Measurements from ENCODE around the gene MIS12. TPM values are rescaled to one million over a fixed set of nuclear protein-coding genes. Genes with fewer than 3 reads are reported as not detected.

The MIS12 gene
- total RNA-seq, 1 donor from 2014 or later: 17.7 TPM

- DNase-seq (ENCODE audit: low spot score): no peak
Observed at GRCh38 chr17:5535436-5535835, 49.1 kb downstream of the MIS12 start.

- no peak for DNase-seq (ENCODE audit: low spot score)
Observed at GRCh38 chr17:5536866-5537650, 50.7 kb downstream of the MIS12 start.

GRCh38 chr17:5539286-5539685, 52.9 kb downstream of the MIS12 start:
- DNase-seq (ENCODE audit: low spot score): no peak

- DNase-seq (ENCODE audit: low spot score): no peak
Observed at GRCh38 chr17:5540321-5540720, 54.0 kb downstream of the MIS12 start.

Other genes starting within 250 kb of the MIS12 start
- gene RABEP1, start 204.3 kb upstream of the MIS12 start, total RNA-seq: 40.4 TPM
- 73.9 TPM for gene NUP88, start 66.9 kb upstream of the MIS12 start, total RNA-seq
- gene RPAIN, start 66.4 kb upstream of the MIS12 start, total RNA-seq: 41.7 TPM
- 143 TPM for gene C1QBP, start 47.4 kb upstream of the MIS12 start, total RNA-seq
- 15.8 TPM for gene DHX33, start 17.6 kb upstream of the MIS12 start, total RNA-seq
- 68.9 TPM for gene DERL2, start 388 bp upstream of the MIS12 start, total RNA-seq
- 34.2 TPM for gene NLRP1, start 97.9 kb downstream of the MIS12 start, total RNA-seq